Endothelial cell of umbilical vein (primary cell): ENCODE results near the gene WDHD1. TPM values are rescaled to one million over a fixed set of nuclear protein-coding genes. Genes with fewer than 3 reads are reported as not detected.

Experiments
- BruUV-seq: library from RNA; stranded (reverse); fragments of 400-500 nt; replicated peaks from 2 replicates; lab custom pipeline; 2021; lab: Mats Ljungman, UMichigan
- CTCF ChIA-PET: fragments of 300-600, 350-600 bp; sonication (Branson Sonifier 250); formaldehyde crosslinking; loops from one replicate; lab custom pipeline; 2021; ENCODE audit warnings: antibody characterized with exemption, inconsistent platforms; lab: Charles Lee
- POLR2A ChIA-PET: fragments of 300-600, 350-600 bp; sonication (Branson Sonifier 250); formaldehyde crosslinking; loops from one replicate; lab custom pipeline; 2021; ENCODE audit warnings: antibody characterized with exemption, inconsistent platforms; lab: Charles Lee
- DNase-seq: peaks from one replicate; pipeline ENCODE4 v3.0.0-alpha.2; 2011; ENCODE audit warnings: low read depth, low spot score
- FAIRE-seq: peaks from 2 replicates; lab custom pipeline; 2011; peaks lifted over from hg19 to GRCh38; lab: Jason Lieb, UNC
- H2AFZ ChIP-seq: 2 replicates; pipeline ENCODE4 v1.6.0; 2012; ENCODE audit warnings: low read depth, low read length, control low read depth, inconsistent platforms
- H3K27ac ChIP-seq: 2 replicates; pipeline ENCODE4 v1.5.1; 2011; ENCODE audit warnings: low read depth, mild to moderate bottlenecking, control low read depth, low read length, moderate library complexity; ENCODE audit not compliant: insufficient read depth
- H3K27me3 ChIP-seq, 2 experiments: 2 replicates each; pipeline versions ENCODE4 v1.6.0 to v1.6.1; 2011; ENCODE audit warnings: low read length in 2 of 2, mixed read lengths in 1 of 2; ENCODE audit not compliant: control insufficient read depth in 2 of 2, insufficient read depth in 2 of 2
- H3K36me3 ChIP-seq, 2 experiments: 2 replicates in 1 of 2; 3 replicates in 1 of 2; pipeline ENCODE4 v1.5.1; 2011; ENCODE audit warnings: low read length in 2 of 2, mild to moderate bottlenecking in 1 of 2, moderate library complexity in 1 of 2; ENCODE audit not compliant: control insufficient read depth in 2 of 2, insufficient read depth in 2 of 2; ENCODE audit errors: extremely low read depth in 1 of 2
- H3K4me1 ChIP-seq: 3 replicates; pipeline ENCODE4 v1.5.1; 2011; ENCODE audit warnings: mild to moderate bottlenecking, low read length; ENCODE audit not compliant: control insufficient read depth, insufficient read depth; ENCODE audit errors: extremely low read depth
- H3K4me2 ChIP-seq: 2 replicates; pipeline ENCODE4 v1.6.1; 2011; ENCODE audit warnings: low read length, control low read depth, mixed read lengths; ENCODE audit not compliant: insufficient read depth
- H3K4me3 ChIP-seq, 3 experiments: fragments of 200-600 bp in 1 of 3; sonication (generic), shearing (Covaris generic) in 1 of 3; replicated peaks in 1 of 3; 2 replicates each; pipeline ENCODE4 v1.5.1; 2011 to 2016; ENCODE audit warnings: control low read depth in 3 of 3, low read length in 3 of 3, mild to moderate bottlenecking in 2 of 3, inconsistent platforms in 1 of 3, low read depth in 1 of 3, moderate library complexity in 1 of 3; ENCODE audit not compliant: insufficient read depth in 1 of 3
- H3K79me2 ChIP-seq: 2 replicates; pipeline ENCODE4 v1.6.0; 2012; ENCODE audit warnings: low read length, inconsistent platforms; ENCODE audit not compliant: control insufficient read depth, insufficient read depth
- H3K9ac ChIP-seq: replicated peaks from 2 replicates; pipeline ENCODE3; 2011; ENCODE audit warnings: low read length, control low read depth; ENCODE audit not compliant: insufficient read depth; ENCODE audit errors: extremely low read depth
- H3K9me1 ChIP-seq: replicated peaks from 3 replicates; pipeline ENCODE4 v1.6.0; 2011; ENCODE audit warnings: mild to moderate bottlenecking, low read length; ENCODE audit not compliant: control insufficient read depth, insufficient read depth; ENCODE audit errors: extremely low read depth
- H3K9me3 ChIP-seq: replicated peaks from 2 replicates; pipeline ENCODE4 v1.5.1; 2012; ENCODE audit warnings: low read length, inconsistent platforms; ENCODE audit not compliant: control insufficient read depth, insufficient read depth
- H4K20me1 ChIP-seq: replicated peaks from 2 replicates; pipeline ENCODE3; 2011; ENCODE audit warnings: mild to moderate bottlenecking, low read length; ENCODE audit not compliant: control insufficient read depth, insufficient read depth; ENCODE audit errors: extremely low read depth
- CTCF ChIP-seq, 2 donors: IDR thresholded peaks; 1 replicate in 1 of 2; 2 replicates in 1 of 2; pipeline ENCODE4 v1.5.1; 2011; ENCODE audit warnings: low read length in 2 of 2, mild to moderate bottlenecking in 2 of 2, moderate library complexity in 2 of 2, control low read depth in 1 of 2, inconsistent platforms in 1 of 2, low read depth in 1 of 2; ENCODE audit not compliant: insufficient read depth in 1 of 2; ENCODE audit errors: extremely low read depth in 1 of 2
- FOS ChIP-seq: IDR thresholded peaks from 2 replicates; pipeline ENCODE4 v1.6.1; 2011; ENCODE audit warnings: mild to moderate bottlenecking, low read length, moderate library complexity, borderline replicate concordance; ENCODE audit not compliant: insufficient read depth
- GATA2 ChIP-seq: IDR thresholded peaks from 2 replicates; pipeline ENCODE4 v1.7.0; 2011; ENCODE audit warnings: low read depth, mild to moderate bottlenecking, moderate library complexity, mixed read lengths, low read length; ENCODE audit not compliant: insufficient read length, insufficient read depth
- MAX ChIP-seq: IDR thresholded peaks from 2 replicates; pipeline ENCODE4 v1.6.1; 2011; ENCODE audit not compliant: insufficient read depth, insufficient read length
- POLR2A ChIP-seq: IDR thresholded peaks from 2 replicates; pipeline ENCODE4 v1.6.1; 2012; ENCODE audit warnings: low read depth, mild to moderate bottlenecking, control low read depth, low read length
- POLR2AphosphoS5 ChIP-seq: IDR thresholded peaks from 2 replicates; pipeline ENCODE4 v1.6.1; 2012; ENCODE audit warnings: low read depth, mild to moderate bottlenecking, control low read depth, low read length, moderate library complexity; ENCODE audit not compliant: insufficient read depth
- dilution Hi-C: fragments of 300-500 bp; cut with MboI; formaldehyde crosslinking; loops from one replicate; pipeline ENCODE4 v1.15.0; 2019; ENCODE audit warnings: low sequenced_read_pairs; ENCODE audit not compliant: extremely low pct_ligation_motif_present
- intact Hi-C: fragments of 100-400 bp; cut with micrococcal nuclease; formaldehyde crosslinking; loops from one replicate; pipeline ENCODE4 v1.10.0; 2022
- polyA plus RNA-seq, 4 experiments: library from polyadenylated mRNA; depleted of rRNA in 3 of 4; stranded (reverse) in 3 of 4; unstranded in 1 of 4; fragments of >200 nt; gene quantifications; 2 replicates each; pipeline versions ENCODE4 v1.2.1 to v1.2.3, GENCODE V29; 2011 to 2012; ENCODE audit warnings: missing spikeins in 1 of 4
- total RNA-seq: library from RNA; stranded (reverse); gene quantifications from 2 replicates; pipeline ENCODE4 v1.2.3, GENCODE V29; 2021

WDHD1 gene
- total and polyA plus RNA-seq, 2 donors (not counting 3 experiments of a cell fraction or from before 2014, with no cell fraction given): 3.1 to 22.5 TPM

DNA sequence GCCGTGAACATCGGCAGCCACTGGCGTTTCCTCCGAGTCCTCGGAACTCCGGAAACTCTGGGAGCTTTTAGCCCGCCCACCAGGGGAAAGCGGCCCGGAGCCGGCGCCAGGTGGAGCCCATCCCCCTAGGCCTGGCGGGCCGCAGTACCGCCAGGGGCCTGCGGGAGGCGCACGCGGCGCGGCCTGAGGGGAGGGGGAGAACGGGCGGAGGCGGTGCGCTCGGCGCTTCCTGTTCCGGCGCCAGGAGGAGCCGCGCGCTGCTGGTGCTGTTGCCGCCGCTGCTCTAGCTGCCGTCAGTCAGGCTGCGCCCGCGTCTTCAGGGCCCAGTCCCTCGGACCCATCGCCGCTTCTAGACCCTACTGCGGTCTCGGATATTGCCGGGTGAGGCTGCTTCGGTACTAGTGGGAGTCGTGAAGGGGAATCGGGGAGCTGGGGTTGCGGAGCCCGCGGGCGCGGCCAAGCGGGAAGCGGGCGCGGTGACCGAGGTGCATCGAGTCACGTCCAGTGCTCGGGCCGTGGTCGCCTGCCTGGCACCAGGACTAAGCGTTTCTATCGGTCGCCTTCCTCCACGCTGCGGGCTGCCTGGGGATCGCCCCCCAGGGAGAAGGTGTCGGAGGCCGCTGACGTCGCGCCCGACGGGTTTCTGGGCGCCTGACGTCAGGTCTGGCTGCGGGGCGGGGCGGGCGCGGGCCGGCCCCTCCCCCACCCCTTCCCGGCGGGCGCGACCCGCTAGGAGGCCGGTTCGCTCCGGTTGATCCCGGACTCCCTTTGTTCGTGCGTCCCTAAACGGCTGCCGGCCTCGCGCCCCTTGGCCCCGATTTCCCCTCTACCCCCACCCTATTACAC, 24.7 kb upstream of the WDHD1 start, which contains the start of gene MAPK1IP1L:
TSS of gene MAPK1IP1L (plus strand) at position 225 of the 846 bp plus-strand sequence. CDS start 10,037 bp downstream, outside the sequence.
- Histone ChIP-seq H3K36me3 (peaks cover 0 to 5% of the 10 kb centered on the region in 2 experiments), H3K9me3 (no peaks in the 10 kb centered on the region), H3K27me3 (no peaks in the 10 kb centered on the region), H3K79me2 (peaks cover 49% of the 10 kb centered on the region), H3K9ac (peak within 1 kb of the TSS; percentile 100), H3K4me1 (peaks cover 17% of the 10 kb centered on the region), H4K20me1 (peaks cover 4% of the 10 kb centered on the region), H2AFZ (peak within 1 kb of the TSS; percentile 63), H3K9me1 (no peaks in the 10 kb centered on the region), H3K4me2 (peak within 1 kb of the TSS; percentile 95), H3K27ac (peak within 1 kb of the TSS; percentile 100), H3K4me3 (peak within 1 kb of the TSS; percentile 33 to 85 (median 78))
- no TSS peak for BruUV-seq
- TF ChIP-seq POLR2AphosphoS5 (peak; percentile 99), POLR2A (peak; percentile 98), GATA2 (no peak), FOS (no peak), MAX (peak; percentile 9), CTCF (IDR thresholded peaks at IDR 0.05; ENCODE audit: extremely low read depth in 1 of 2, insufficient read depth in 1 of 2, low read depth in 1 of 2, low read length in 2 of 2) (peak; percentile 95 to 100)
- intact Hi-C loops (loop anchor here (1.0 to 2.0 kb wide), 4 partner anchors 24 to 78 kb away; partner anchors contain the start of genes LGALS3, SOCS4 and WDHD1), dilution Hi-C loops (no loop called here)
- ChIA-PET CTCF (interaction anchor here (0.6 to 2.7 kb wide), 26 partner anchors 9 to 303 kb away, joined by 3 to 42 read pairs (median 4); partner anchors contain the start of genes SOCS4 and WDHD1), POLR2A (interaction anchor here (0.7 to 1.5 kb wide), 5 partner anchors 13 to 25 kb away, joined by 3 to 10 read pairs (median 3); partner anchors contain the start of genes SOCS4 and WDHD1)
- no peak for FAIRE-seq
- DNase-seq: peak; percentile 95
